ENCODE measurements around the gene HSFX1.
"Not testable (repeated sequence)": the region's sequence is repeated elsewhere in the genome, so short reads cannot be mapped to it uniquely, and the experiment has no call there.

DNA sequence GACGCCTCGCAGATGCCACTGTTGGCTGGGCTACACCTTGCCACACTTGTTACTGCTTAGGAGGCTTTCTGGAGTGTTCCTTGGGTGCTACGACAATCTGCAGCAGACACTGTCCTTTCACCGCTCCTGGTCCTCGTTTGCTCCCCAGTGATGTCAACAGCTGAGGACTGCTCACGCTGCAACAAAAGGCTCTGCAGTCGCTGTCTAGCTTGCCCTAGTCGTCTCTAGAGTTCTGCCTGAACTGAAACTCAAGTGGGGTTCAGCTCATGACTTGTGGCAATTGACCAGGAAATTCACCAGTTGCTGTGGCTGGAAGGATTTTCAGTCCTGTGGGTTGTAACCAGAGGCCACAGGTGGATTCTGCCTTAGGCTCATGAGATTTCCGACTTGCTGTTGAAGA, 842 bp upstream of the HSFX1 start:
- TF ChIP-seq CTCF (IDR thresholded peaks at IDR 0.05); POLR2AphosphoS5 (IDR thresholded peaks at IDR 0.05; ENCODE audit: low read depth, low read length); TCF7L2 (IDR thresholded peaks at IDR 0.05; ENCODE audit: low read depth, low read length); SIN3A (IDR thresholded peaks at IDR 0.05; ENCODE audit: borderline replicate concordance, insufficient read depth, low read depth, low read length): not testable (repeated sequence)
- TF ChIP-seq, protein P1, sequence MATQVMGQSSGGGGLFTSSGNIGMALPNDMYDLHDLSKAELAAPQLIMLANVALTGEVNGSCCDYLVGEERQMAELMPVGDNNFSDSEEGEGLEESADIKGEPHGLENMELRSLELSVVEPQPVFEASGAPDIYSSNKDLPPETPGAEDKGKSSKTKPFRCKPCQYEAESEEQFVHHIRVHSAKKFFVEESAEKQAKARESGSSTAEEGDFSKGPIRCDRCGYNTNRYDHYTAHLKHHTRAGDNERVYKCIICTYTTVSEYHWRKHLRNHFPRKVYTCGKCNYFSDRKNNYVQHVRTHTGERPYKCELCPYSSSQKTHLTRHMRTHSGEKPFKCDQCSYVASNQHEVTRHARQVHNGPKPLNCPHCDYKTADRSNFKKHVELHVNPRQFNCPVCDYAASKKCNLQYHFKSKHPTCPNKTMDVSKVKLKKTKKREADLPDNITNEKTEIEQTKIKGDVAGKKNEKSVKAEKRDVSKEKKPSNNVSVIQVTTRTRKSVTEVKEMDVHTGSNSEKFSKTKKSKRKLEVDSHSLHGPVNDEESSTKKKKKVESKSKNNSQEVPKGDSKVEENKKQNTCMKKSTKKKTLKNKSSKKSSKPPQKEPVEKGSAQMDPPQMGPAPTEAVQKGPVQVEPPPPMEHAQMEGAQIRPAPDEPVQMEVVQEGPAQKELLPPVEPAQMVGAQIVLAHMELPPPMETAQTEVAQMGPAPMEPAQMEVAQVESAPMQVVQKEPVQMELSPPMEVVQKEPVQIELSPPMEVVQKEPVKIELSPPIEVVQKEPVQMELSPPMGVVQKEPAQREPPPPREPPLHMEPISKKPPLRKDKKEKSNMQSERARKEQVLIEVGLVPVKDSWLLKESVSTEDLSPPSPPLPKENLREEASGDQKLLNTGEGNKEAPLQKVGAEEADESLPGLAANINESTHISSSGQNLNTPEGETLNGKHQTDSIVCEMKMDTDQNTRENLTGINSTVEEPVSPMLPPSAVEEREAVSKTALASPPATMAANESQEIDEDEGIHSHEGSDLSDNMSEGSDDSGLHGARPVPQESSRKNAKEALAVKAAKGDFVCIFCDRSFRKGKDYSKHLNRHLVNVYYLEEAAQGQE (IDR thresholded peaks at IDR 0.05; ENCODE audit: insufficient read depth in 1 of 2, low read depth in 2 of 2, low read length in 1 of 2): not testable (repeated sequence)
